IMR-90 (cell line): ENCODE results near the gene ELFN1. TPM values are rescaled to one million over a fixed set of nuclear protein-coding genes. Genes with fewer than 3 reads are reported as not detected.

ENCODE experiments used
- ATAC-seq: fragments of 200-7000 bp; cut with Tn5 transposase; 2 replicates; pipeline ENCODE4 v1.9.1; 2020; ENCODE audit warnings: low read depth, mild to moderate bottlenecking, moderate library complexity
- BruUV-seq: library from RNA; stranded (reverse); fragments of 400-500 nt; replicated peaks from 2 replicates; lab custom pipeline; 2021; lab: Mats Ljungman, UMichigan
- CTCF ChIA-PET: fragments of 300-600 bp; formaldehyde crosslinking; extraction: SDS; loops from one replicate; lab custom pipeline; 2021; ENCODE audit warnings: antibody characterized with exemption; lab: Yijun Ruan, JAX
- POLR2A ChIA-PET: fragments of 300-600 bp; sonication (Branson Sonifier 250); formaldehyde crosslinking; loops from one replicate; lab custom pipeline; 2022; ENCODE audit warnings: antibody characterized with exemption; ENCODE audit not compliant: unreplicated experiment; lab: Charles Lee
- DNase-seq: peaks from one replicate; pipeline ENCODE4 v3.0.0; 2013
- H2AFZ ChIP-seq: replicated peaks from 2 replicates; pipeline ENCODE3; 2013; ENCODE audit warnings: low read length, mild to moderate bottlenecking; ENCODE audit not compliant: poor library complexity
- H2AK5ac ChIP-seq: 2 replicates; pipeline ENCODE4 v1.6.1; 2013; ENCODE audit warnings: low read depth, low read length, inconsistent platforms
- H2AK9ac ChIP-seq: replicated peaks from 2 replicates; pipeline ENCODE3; 2013; ENCODE audit warnings: mild to moderate bottlenecking, low read depth, low read length, moderate library complexity; ENCODE audit not compliant: poor library complexity
- H2BK120ac ChIP-seq: 2 replicates; pipeline ENCODE4 v1.6.1; 2013; ENCODE audit warnings: low read depth, low read length, inconsistent platforms
- H2BK15ac ChIP-seq: 3 replicates; pipeline ENCODE4 v1.6.1; 2013; ENCODE audit warnings: low read depth, low read length, inconsistent platforms
- H2BK20ac ChIP-seq: 2 replicates; pipeline ENCODE4 v1.6.1; 2013; ENCODE audit warnings: low read depth, mild to moderate bottlenecking, inconsistent platforms, low read length, moderate library complexity
- H2BK5ac ChIP-seq: 2 replicates; pipeline ENCODE4 v1.6.1; 2013; ENCODE audit warnings: mild to moderate bottlenecking, low read depth, low read length, inconsistent platforms; ENCODE audit not compliant: poor library complexity, severe bottlenecking
- H3K14ac ChIP-seq: replicated peaks from 2 replicates; pipeline ENCODE4 v1.6.1; 2013; ENCODE audit warnings: low read depth, low read length, inconsistent platforms
- H3K18ac ChIP-seq: 2 replicates; pipeline ENCODE4 v1.6.1; 2013; ENCODE audit warnings: low read depth, low read length, control low read depth
- H3K23ac ChIP-seq: 2 replicates; pipeline ENCODE4 v1.6.1; 2013; ENCODE audit warnings: low read depth, low read length, inconsistent platforms
- H3K27ac ChIP-seq: 2 replicates; pipeline ENCODE4 v1.5.1; 2013; ENCODE audit warnings: mild to moderate bottlenecking, control low read depth, low read length; ENCODE audit not compliant: insufficient read depth
- H3K27me3 ChIP-seq: 2 replicates; pipeline ENCODE4 v1.6.1; 2013; ENCODE audit warnings: low read length; ENCODE audit not compliant: control insufficient read depth, insufficient read depth
- H3K36me3 ChIP-seq: 2 replicates; pipeline ENCODE4 v1.6.1; 2013; ENCODE audit warnings: low read length, mixed read lengths; ENCODE audit not compliant: control insufficient read depth, insufficient read depth
- H3K4ac ChIP-seq: 2 replicates; pipeline ENCODE4 v1.6.1; 2013; ENCODE audit warnings: low read depth, low read length, inconsistent platforms
- H3K4me1 ChIP-seq: 2 replicates; pipeline ENCODE4 v1.6.1; 2013; ENCODE audit warnings: low read length, mixed read lengths; ENCODE audit not compliant: control insufficient read depth, insufficient read depth
- H3K4me2 ChIP-seq: 2 replicates; pipeline ENCODE4 v1.6.1; 2013; ENCODE audit warnings: low read depth, mild to moderate bottlenecking, control low read depth, low read length, moderate library complexity
- H3K4me3 ChIP-seq: 2 replicates; pipeline ENCODE4 v1.5.1; 2013; ENCODE audit warnings: low read depth, mild to moderate bottlenecking, control low read depth, low read length, moderate library complexity; ENCODE audit not compliant: insufficient read depth
- H3K56ac ChIP-seq: 2 replicates; pipeline ENCODE4 v1.6.1; 2013; ENCODE audit warnings: low read length, inconsistent platforms; ENCODE audit not compliant: insufficient read depth; ENCODE audit errors: extremely low read depth
- H3K79me1 ChIP-seq, 2 experiments: 2 replicates each; pipeline ENCODE4 v1.6.1; 2013; ENCODE audit warnings: low read length in 2 of 2, inconsistent platforms in 1 of 2, low read depth in 1 of 2
- H3K9ac ChIP-seq: 2 replicates; pipeline ENCODE4 v1.6.1; 2013; ENCODE audit warnings: low read depth, low read length, control low read depth
- H3K9me1 ChIP-seq: 2 replicates; pipeline ENCODE4 v1.6.1; 2013; ENCODE audit warnings: low read length, inconsistent platforms; ENCODE audit not compliant: insufficient read depth
- H3K9me3 ChIP-seq: 2 replicates; pipeline ENCODE4 v1.6.1; 2013; ENCODE audit warnings: low read length; ENCODE audit not compliant: control insufficient read depth, insufficient read depth
- H4K20me1 ChIP-seq: 2 replicates; pipeline ENCODE4 v1.6.1; 2013; ENCODE audit warnings: low read length, inconsistent platforms; ENCODE audit not compliant: insufficient read depth
- H4K5ac ChIP-seq: 2 replicates; pipeline ENCODE4 v1.6.1; 2013; ENCODE audit warnings: mild to moderate bottlenecking, low read depth, low read length, control low read depth
- H4K8ac ChIP-seq, 2 experiments: 2 replicates each; pipeline ENCODE4 v1.6.1; 2013; ENCODE audit warnings: low read depth in 2 of 2, low read length in 2 of 2, control low read depth in 1 of 2, inconsistent platforms in 1 of 2
- H4K91ac ChIP-seq: 2 replicates; pipeline ENCODE4 v1.6.1; 2013; ENCODE audit warnings: low read depth, low read length, inconsistent platforms; ENCODE audit not compliant: insufficient read depth
- CHD1 ChIP-seq: IDR thresholded peaks from 2 replicates; pipeline ENCODE4 v1.6.1; 2012; ENCODE audit warnings: low read depth, low read length, improper control_type of control experiment
- WGBS, 2 experiments: methylation state at CpG; one replicate each; pipeline versions ENCODE4 v1.1.5 to v1.1.7; 2013; ENCODE audit warnings: missing lambda C conversion rate in 2 of 2; ENCODE audit not compliant: insufficient read length in 1 of 2; ENCODE audit errors: extremely low coverage in 2 of 2; 5-methylcytosine and 5-hydroxymethylcytosine counted together
- dilution Hi-C: fragments of 300-500 bp; cut with HindIII; formaldehyde crosslinking; loops from one replicate; pipeline ENCODE4 v1.14.3; 2018; ENCODE audit warnings: low sequenced_read_pairs; ENCODE audit not compliant: unreplicated experiment
- in situ Hi-C: fragments of 300-500 bp; cut with MboI; formaldehyde crosslinking; loops from 3 replicates; pipeline ENCODE4 v1.14.3; 2019; ENCODE audit warnings: low sequenced_read_pairs, inconsistent platforms, mixed read lengths
- intact Hi-C: fragments of 100-400 bp; cut with micrococcal nuclease; formaldehyde crosslinking; loops from 2 replicates; pipeline ENCODE4 v1.10.0; 2022
- polyA plus RNA-seq, 3 experiments: library from polyadenylated mRNA; depleted of rRNA; stranded (reverse); fragments of >200 nt; gene quantifications; 2 replicates each; pipeline ENCODE4 v1.2.3, GENCODE V29; 2012; ENCODE audit warnings: low replicate concordance in 1 of 3
- total RNA-seq: library from RNA; depleted of rRNA; stranded (reverse); fragments of >200 nt; gene quantifications from 2 replicates; pipeline ENCODE4 v1.2.3, GENCODE V29; 2012
- TF ChIP-seq, protein P1 (sequence below): conservative IDR thresholded peaks from 2 replicates; pipeline ENCODE4 v1.5.1; 2012; ENCODE audit warnings: mild to moderate bottlenecking, low read depth, low read length, improper control_type of control experiment

The ELFN1 gene
- total and polyA plus RNA-seq, 2 of the 4 experiments (the other 2 are of a cell fraction) = 1.6 to 5.2 TPM

DNA sequence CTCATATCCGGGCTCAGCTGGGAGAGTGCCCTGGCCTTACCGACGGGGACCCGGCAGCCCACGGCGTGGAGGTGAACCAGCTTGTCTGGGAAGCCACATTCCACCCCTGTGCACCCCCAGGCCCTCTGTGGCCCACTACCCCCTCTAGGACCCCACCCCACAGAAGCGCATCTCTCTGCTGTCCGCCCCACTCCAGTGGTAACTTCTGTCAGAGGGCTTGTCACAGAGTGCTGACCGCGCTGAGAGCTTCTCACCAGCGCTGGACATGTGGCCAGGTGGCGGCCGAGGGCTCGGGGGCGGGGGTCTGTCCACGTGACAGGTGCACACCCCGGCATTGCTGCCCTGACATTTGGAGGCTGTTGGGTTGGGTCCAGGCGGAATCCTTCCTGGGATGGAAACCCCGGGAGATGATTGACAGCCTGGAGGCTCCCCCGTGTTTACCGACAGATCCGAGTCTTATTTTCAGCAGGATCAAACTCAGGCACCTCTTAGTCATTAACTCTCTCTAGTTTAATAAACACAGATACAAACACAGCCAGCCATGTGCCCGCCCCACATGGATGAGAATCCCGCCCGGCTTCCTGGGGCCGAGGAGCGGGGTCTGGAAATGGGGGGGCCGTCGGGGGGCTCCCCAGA, 5.1 kb downstream of the ELFN1 start:
- Histone ChIP-seq H3K4ac (no peak overlapping the region), H3K4me2 (no peak overlapping the region), H3K18ac (no peak overlapping the region), H3K79me1 (peaks cover 0 to 2% of the 10 kb centered on the region in 2 experiments; a peak in 1 of 4 replicates), H3K4me1 (no peaks in the 10 kb centered on the region), H3K9ac (no peak overlapping the region), H4K91ac (no peak overlapping the region), H2BK120ac (no peak overlapping the region), H3K36me3 (no peaks in the 10 kb centered on the region), H3K27me3 (peaks cover 33% of the 10 kb centered on the region), H2AK9ac (no peak overlapping the region), H4K20me1 (no peaks in the 10 kb centered on the region; the same call in none of the 2 replicates), H2BK5ac (no peak overlapping the region), H2BK15ac (no peak overlapping the region), H3K23ac (no peak overlapping the region), H3K56ac (no peak overlapping the region), H3K14ac (no peak overlapping the region), H4K8ac (no peak overlapping the region), H4K5ac (no peak overlapping the region), H3K4me3 (no peak overlapping the region), H3K9me3 (no peaks in the 10 kb centered on the region), H3K9me1 (no peaks in the 10 kb centered on the region), H2BK20ac (no peak overlapping the region), H2AFZ (no peak overlapping the region), H3K27ac (no peak overlapping the region), H2AK5ac (no peak overlapping the region)
- in situ Hi-C loops = no loop called here
- ChIA-PET CTCF (no interaction called here), POLR2A (no interaction called here)
- intact Hi-C loops = no loop called here
- DNase-seq = no peak
- TF ChIP-seq, protein P1, sequence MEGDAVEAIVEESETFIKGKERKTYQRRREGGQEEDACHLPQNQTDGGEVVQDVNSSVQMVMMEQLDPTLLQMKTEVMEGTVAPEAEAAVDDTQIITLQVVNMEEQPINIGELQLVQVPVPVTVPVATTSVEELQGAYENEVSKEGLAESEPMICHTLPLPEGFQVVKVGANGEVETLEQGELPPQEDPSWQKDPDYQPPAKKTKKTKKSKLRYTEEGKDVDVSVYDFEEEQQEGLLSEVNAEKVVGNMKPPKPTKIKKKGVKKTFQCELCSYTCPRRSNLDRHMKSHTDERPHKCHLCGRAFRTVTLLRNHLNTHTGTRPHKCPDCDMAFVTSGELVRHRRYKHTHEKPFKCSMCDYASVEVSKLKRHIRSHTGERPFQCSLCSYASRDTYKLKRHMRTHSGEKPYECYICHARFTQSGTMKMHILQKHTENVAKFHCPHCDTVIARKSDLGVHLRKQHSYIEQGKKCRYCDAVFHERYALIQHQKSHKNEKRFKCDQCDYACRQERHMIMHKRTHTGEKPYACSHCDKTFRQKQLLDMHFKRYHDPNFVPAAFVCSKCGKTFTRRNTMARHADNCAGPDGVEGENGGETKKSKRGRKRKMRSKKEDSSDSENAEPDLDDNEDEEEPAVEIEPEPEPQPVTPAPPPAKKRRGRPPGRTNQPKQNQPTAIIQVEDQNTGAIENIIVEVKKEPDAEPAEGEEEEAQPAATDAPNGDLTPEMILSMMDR = no peak
- no peak for TF ChIP-seq CHD1
- 4% methylated on average over 4 of the region's 29 CpGs; no CpG with 5 or more reads in 1 of the 2 experiments for WGBS, 2 experiments
- no peak for ATAC-seq
- dilution Hi-C loops = no loop called here
- no TSS peak for BruUV-seq
